OCI-LY3 (cell line): Measurements from ENCODE around the gene ANXA3.

Experiments
- H2AFZ ChIP-seq: fragments of 200-600, 300-600 bp; shearing (Covaris generic); 2 replicates; pipeline ENCODE4 v1.6.0; 2014; ENCODE audit warnings: antibody characterized with exemption, low read depth, low read length
- H3K27ac ChIP-seq: fragments of 200-600, 300-600 bp; sonication (generic); 2 replicates; pipeline ENCODE4 v1.5.1; 2014; ENCODE audit warnings: mild to moderate bottlenecking, low read length, moderate library complexity, mixed read lengths
- H3K27me3 ChIP-seq: fragments of 200-600, 300-600 bp; sonication (generic); 2 replicates; pipeline ENCODE4 v1.6.1; 2014; ENCODE audit warnings: low read depth, low read length, mixed read lengths
- H3K36me3 ChIP-seq: fragments of 200-600, 300-600 bp; sonication (generic); replicated peaks from 2 replicates; pipeline ENCODE3; 2014; ENCODE audit warnings: low read depth, low read length, mixed read lengths
- H3K4me1 ChIP-seq: fragments of 300-600, 200-600 bp; sonication (generic); 2 replicates; pipeline ENCODE4 v1.6.1; 2014; ENCODE audit warnings: low read length, mixed read lengths
- H3K4me2 ChIP-seq: fragments of 200-600, 300-600 bp; sonication (generic); 2 replicates; pipeline ENCODE4 v1.6.1; 2014; ENCODE audit warnings: low read length, mixed read lengths
- H3K4me3 ChIP-seq: fragments of 300-600, 200-600 bp; sonication (generic); 2 replicates; pipeline ENCODE4 v1.5.1; 2014; ENCODE audit warnings: antibody characterized with exemption, mild to moderate bottlenecking, low read length, moderate library complexity
- H3K79me2 ChIP-seq: fragments of 300-600, 200-600 bp; shearing (Covaris generic); 2 replicates; pipeline ENCODE4 v1.6.1; 2014; ENCODE audit warnings: mild to moderate bottlenecking, low read length, mixed read lengths
- H3K9ac ChIP-seq: fragments of 300-600, 200-600 bp; shearing (Covaris generic); 2 replicates; pipeline ENCODE4 v1.6.0; 2014; ENCODE audit warnings: mild to moderate bottlenecking, low read length, moderate library complexity
- H3K9me3 ChIP-seq: fragments of 200-600, 300-600 bp; shearing (Covaris generic); 2 replicates; pipeline ENCODE4 v1.6.1; 2014; ENCODE audit warnings: low read length, mixed read lengths; ENCODE audit not compliant: insufficient read depth
- H4K20me1 ChIP-seq: fragments of 200-600, 300-600 bp; sonication (generic); 2 replicates; pipeline ENCODE4 v1.6.1; 2016; ENCODE audit warnings: low read length, mixed read lengths; ENCODE audit not compliant: insufficient read depth
- EZH2phosphoT487 ChIP-seq: fragments of 200-600 bp; shearing (Covaris generic); IDR thresholded peaks from 2 replicates; pipeline ENCODE4 v1.6.1; 2018; ENCODE audit warnings: antibody characterized with exemption, mixed run types, low read depth
- TF ChIP-seq, protein P1 (sequence below): fragments of 200-600, 300-600 bp; sonication (generic); IDR thresholded peaks from 2 replicates; pipeline ENCODE4 v1.5.1; 2014; ENCODE audit warnings: antibody characterized with exemption, low read length, low read depth

Gene ANXA3

DNA sequence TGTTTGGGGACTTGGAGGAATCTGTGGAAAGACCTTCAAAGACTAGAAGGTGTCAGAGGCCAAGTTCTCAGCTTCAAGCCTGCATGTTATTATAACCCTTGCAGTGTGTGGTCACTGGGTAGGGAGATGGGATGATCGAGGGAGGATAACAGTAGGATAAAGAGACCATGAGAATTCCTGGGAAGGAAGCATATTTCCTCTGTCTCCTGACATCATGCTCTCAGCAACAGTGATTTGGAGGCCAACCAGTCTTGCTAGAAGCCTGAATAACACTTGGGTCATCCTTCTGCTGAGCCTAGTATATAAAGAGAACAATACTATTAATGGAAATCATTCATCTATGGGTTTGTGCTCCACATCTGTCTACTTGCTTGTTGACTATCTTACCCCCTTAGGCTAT lies 40.9 kb upstream of the ANXA3 start:
- Histone ChIP-seq H3K27me3 (no peaks in the 10 kb centered on the region), H3K4me3 (no peak overlapping the region), H3K9ac (no peak overlapping the region), H3K27ac (no peak overlapping the region), H3K4me1 (no peaks in the 10 kb centered on the region), H3K79me2 (no peaks in the 10 kb centered on the region), H3K36me3 (no peaks in the 10 kb centered on the region), H3K4me2 (no peak overlapping the region), H2AFZ (no peak overlapping the region), H3K9me3 (peaks cover 4% of the 10 kb centered on the region; the same call in 1 of the 2 replicates), H4K20me1 (no peaks in the 10 kb centered on the region)
- TF ChIP-seq EZH2phosphoT487 = no peak
- TF ChIP-seq, protein P1, sequence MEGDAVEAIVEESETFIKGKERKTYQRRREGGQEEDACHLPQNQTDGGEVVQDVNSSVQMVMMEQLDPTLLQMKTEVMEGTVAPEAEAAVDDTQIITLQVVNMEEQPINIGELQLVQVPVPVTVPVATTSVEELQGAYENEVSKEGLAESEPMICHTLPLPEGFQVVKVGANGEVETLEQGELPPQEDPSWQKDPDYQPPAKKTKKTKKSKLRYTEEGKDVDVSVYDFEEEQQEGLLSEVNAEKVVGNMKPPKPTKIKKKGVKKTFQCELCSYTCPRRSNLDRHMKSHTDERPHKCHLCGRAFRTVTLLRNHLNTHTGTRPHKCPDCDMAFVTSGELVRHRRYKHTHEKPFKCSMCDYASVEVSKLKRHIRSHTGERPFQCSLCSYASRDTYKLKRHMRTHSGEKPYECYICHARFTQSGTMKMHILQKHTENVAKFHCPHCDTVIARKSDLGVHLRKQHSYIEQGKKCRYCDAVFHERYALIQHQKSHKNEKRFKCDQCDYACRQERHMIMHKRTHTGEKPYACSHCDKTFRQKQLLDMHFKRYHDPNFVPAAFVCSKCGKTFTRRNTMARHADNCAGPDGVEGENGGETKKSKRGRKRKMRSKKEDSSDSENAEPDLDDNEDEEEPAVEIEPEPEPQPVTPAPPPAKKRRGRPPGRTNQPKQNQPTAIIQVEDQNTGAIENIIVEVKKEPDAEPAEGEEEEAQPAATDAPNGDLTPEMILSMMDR = no peak

DNA sequence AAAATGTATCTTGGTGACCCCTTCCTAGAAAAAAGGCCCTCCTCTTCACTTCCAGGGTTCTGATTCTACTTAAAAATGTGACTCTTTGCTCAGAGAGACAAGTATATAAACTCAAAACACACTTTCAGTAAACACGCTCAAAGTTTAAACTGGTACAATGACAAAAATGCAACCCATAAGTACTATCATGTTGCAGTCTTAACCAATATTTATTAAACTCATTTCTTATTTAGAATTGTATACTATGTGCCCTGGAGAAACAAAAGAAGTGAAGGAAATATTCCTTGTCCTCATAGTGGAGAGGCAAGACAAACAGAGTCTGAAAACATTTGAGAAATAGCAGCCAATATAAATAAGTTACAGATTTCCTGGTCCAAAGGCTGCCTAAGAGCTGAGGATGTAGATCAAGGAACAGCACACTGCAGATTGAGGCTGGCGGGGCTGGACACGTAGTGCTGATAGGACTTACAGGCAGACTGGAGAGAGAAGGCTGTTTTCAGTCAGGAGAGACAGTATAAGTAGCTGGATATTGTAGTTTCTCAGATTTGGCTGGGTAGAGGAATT lies 39.1 kb upstream of the ANXA3 start:
- no peak overlapping the region for H2AFZ ChIP-seq
- no peak overlapping the region for H3K27ac ChIP-seq
- H4K20me1 ChIP-seq = no peaks in the 10 kb centered on the region
- H3K36me3 ChIP-seq = no peaks in the 10 kb centered on the region
- H3K27me3 ChIP-seq = no peaks in the 10 kb centered on the region
- no peak overlapping the region for H3K9ac ChIP-seq
- H3K79me2 ChIP-seq = no peaks in the 10 kb centered on the region
- peaks cover 17% of the 10 kb centered on the region; the same call in 1 of the 2 replicates for H3K9me3 ChIP-seq
- TF ChIP-seq, protein P1 = no peak
- TF ChIP-seq EZH2phosphoT487 = no peak
- no peak overlapping the region for H3K4me2 ChIP-seq
- H3K4me3 ChIP-seq = no peak overlapping the region
- H3K4me1 ChIP-seq = no peaks in the 10 kb centered on the region

DNA sequence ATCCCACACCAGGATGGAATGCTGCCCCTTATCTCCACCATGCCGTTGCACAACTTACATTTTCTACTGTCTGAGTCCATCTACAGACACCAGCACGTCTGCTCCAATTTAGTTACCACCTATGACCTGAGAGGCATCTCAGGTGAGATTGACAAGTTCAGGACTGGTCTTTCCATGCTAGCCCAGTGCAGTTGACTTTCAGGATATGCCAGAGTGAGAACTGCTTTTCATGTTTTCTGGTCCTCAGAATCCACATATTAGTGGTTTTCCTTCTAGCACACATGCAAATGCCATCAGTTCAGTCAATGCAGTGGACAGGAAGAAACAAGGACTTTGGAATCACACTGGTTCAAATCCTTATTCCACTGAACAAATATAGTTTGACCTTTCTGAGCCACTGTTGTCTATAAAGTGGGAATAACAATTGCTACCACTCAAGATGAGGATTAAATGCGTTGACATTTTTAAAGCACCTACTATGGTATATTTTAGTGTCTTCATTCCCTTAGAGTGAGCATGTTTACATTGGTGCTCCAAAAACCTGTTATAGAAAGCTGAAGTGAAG lies 38.1 kb upstream of the ANXA3 start:
- TF ChIP-seq, protein P1 = no peak
- no peak for TF ChIP-seq EZH2phosphoT487
- Histone ChIP-seq H4K20me1 (no peaks in the 10 kb centered on the region), H3K27ac (no peak overlapping the region), H3K36me3 (no peaks in the 10 kb centered on the region), H3K4me2 (no peak overlapping the region), H3K27me3 (no peaks in the 10 kb centered on the region), H3K4me1 (no peaks in the 10 kb centered on the region), H3K9me3 (peaks cover 17% of the 10 kb centered on the region; the same call in 1 of the 2 replicates), H3K9ac (no peak overlapping the region), H2AFZ (no peak overlapping the region), H3K79me2 (no peaks in the 10 kb centered on the region), H3K4me3 (no peak overlapping the region)

DNA sequence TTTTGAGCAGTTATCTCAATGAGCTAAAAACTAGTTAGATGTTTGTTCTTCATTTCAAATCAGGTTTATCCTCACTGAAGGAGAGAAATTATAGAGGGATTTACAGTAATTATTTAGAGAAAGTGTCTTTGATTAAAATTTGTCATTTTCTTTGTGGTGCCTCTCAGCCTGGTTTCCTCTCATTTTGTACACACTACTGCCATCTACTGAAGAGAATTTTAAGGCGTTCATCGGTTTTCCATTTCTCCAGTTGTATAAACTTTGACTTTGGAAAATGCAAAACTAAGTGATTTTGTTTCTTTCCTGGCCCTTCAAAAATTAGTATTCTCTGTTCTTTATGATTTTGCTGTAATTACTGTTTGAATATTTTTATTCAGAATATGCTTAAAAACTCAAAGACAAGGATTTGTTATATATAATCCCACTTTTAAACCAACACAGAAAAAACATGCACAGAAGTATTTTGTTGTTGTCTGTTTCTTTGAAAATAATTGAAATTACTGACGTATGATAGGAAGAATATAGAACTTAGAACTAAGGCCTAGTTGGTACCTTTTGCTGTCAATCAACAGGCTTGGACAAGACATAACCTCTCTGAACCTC lies 34.4 kb upstream of the ANXA3 start:
- H3K36me3 ChIP-seq = no peaks in the 10 kb centered on the region
- H3K4me1 ChIP-seq = no peaks in the 10 kb centered on the region
- no peak overlapping the region for H3K4me2 ChIP-seq
- H3K27ac ChIP-seq = no peak overlapping the region
- H3K9ac ChIP-seq = no peak overlapping the region
- H3K4me3 ChIP-seq = no peak overlapping the region
- H4K20me1 ChIP-seq = no peaks in the 10 kb centered on the region
- H3K9me3 ChIP-seq = peaks cover 17% of the 10 kb centered on the region; the same call in 1 of the 2 replicates
- no peak for TF ChIP-seq EZH2phosphoT487
- TF ChIP-seq, protein P1 = peak; percentile 42
- no peak overlapping the region for H2AFZ ChIP-seq
- H3K79me2 ChIP-seq = no peaks in the 10 kb centered on the region
- no peaks in the 10 kb centered on the region for H3K27me3 ChIP-seq
